Hepatocyte (in vitro differentiated cells): ENCODE results near the gene EARS2. TPM values are rescaled to one million over a fixed set of nuclear protein-coding genes. Genes with fewer than 3 reads are reported as not detected.
A peak's percentile ranks its signal among the peaks of the same experiment; 100 is the strongest.

Source experiments
- DNase-seq: peaks from one replicate; pipeline ENCODE4 v3.0.0-alpha.2; 2016; ENCODE audit warnings: low spot score
- H2AFZ ChIP-seq: fragments of 200-600 bp; sonication (generic); 2 replicates; pipeline ENCODE4 v1.6.0; 2016; ENCODE audit warnings: antibody characterized with exemption, mild to moderate bottlenecking
- H3K27ac ChIP-seq: fragments of 200-600 bp; sonication (generic); 2 replicates; pipeline ENCODE4 v1.5.1; 2016; ENCODE audit warnings: mild to moderate bottlenecking
- H3K27me3 ChIP-seq: fragments of 200-600 bp; sonication (generic); 2 replicates; pipeline ENCODE4 v1.6.1; 2016
- H3K36me3 ChIP-seq: fragments of 200-600 bp; sonication (generic); replicated peaks from 2 replicates; pipeline ENCODE4 v1.5.1; 2016; ENCODE audit warnings: low read depth; ENCODE audit not compliant: insufficient read depth
- H3K4me1 ChIP-seq: fragments of 200-600 bp; sonication (generic); 2 replicates; pipeline ENCODE4 v1.5.1; 2016; ENCODE audit warnings: mild to moderate bottlenecking, moderate library complexity; ENCODE audit not compliant: insufficient read depth
- H3K4me2 ChIP-seq: fragments of 200-600 bp; sonication (generic); 2 replicates; pipeline ENCODE4 v1.6.0; 2016
- H3K4me3 ChIP-seq: fragments of 200-600 bp; sonication (generic); 2 replicates; pipeline ENCODE4 v1.5.1; 2016; ENCODE audit warnings: mild to moderate bottlenecking
- H3K79me2 ChIP-seq: fragments of 200-600 bp; sonication (generic); 2 replicates; pipeline ENCODE4 v1.6.0; 2017; ENCODE audit warnings: mild to moderate bottlenecking
- H3K9me2 ChIP-seq: fragments of 200-600 bp; sonication (generic); replicated peaks from 2 replicates; pipeline ENCODE4 v1.6.0; 2017; ENCODE audit warnings: mild to moderate bottlenecking; ENCODE audit not compliant: insufficient read depth
- H3K9me3 ChIP-seq: fragments of 200-600 bp; sonication (generic); 2 replicates; pipeline ENCODE4 v1.5.1; 2016; ENCODE audit warnings: low read depth, mild to moderate bottlenecking
- H4K20me1 ChIP-seq: fragments of 200-600 bp; sonication (generic); 2 replicates; pipeline ENCODE4 v1.6.0; 2016; ENCODE audit warnings: mild to moderate bottlenecking; ENCODE audit not compliant: insufficient read depth, poor library complexity, severe bottlenecking
- EZH2 ChIP-seq: fragments of 200-600 bp; sonication (generic); IDR thresholded peaks from 2 replicates; pipeline ENCODE4 v1.6.1; 2016; ENCODE audit warnings: antibody characterized with exemption, mild to moderate bottlenecking, borderline replicate concordance
- EZH2phosphoT487 ChIP-seq: fragments of 200-600 bp; sonication (generic); IDR thresholded peaks from one replicate; pipeline ENCODE4 v1.6.1; 2018; ENCODE audit warnings: antibody characterized with exemption, mild to moderate bottlenecking, low read depth, moderate library complexity; ENCODE audit not compliant: unreplicated experiment, severe bottlenecking
- WGBS: methylation state at CpG from one replicate; pipeline ENCODE4 v1.1.6; 2016; ENCODE audit warnings: low lambda C conversion rate; ENCODE audit errors: missing lambda C conversion rate; 5-methylcytosine and 5-hydroxymethylcytosine counted together
- polyA plus RNA-seq: library from polyadenylated mRNA; unstranded; fragments of >200 nt; fragmentation: Nextera tagmentation; extraction: Ambion mirVana; gene quantifications from 2 replicates; pipeline ENCODE4 v1.2.1, GENCODE V29; 2016
- total RNA-seq: library from RNA; depleted of rRNA; stranded (reverse); fragments of >200 nt; gene quantifications from 2 replicates; pipeline ENCODE4 v1.2.3, GENCODE V29; 2014
- TF ChIP-seq, protein P1 (sequence below): fragments of 200-600 bp; sonication (generic); IDR thresholded peaks from 2 replicates; pipeline ENCODE4 v1.5.1; 2016; ENCODE audit warnings: antibody characterized with exemption, mild to moderate bottlenecking; ENCODE audit not compliant: poor library complexity

The EARS2 gene
- total and polyA plus RNA-seq, 2 experiments from 2014 or later: 25.2 to 26.5 TPM

DNA sequence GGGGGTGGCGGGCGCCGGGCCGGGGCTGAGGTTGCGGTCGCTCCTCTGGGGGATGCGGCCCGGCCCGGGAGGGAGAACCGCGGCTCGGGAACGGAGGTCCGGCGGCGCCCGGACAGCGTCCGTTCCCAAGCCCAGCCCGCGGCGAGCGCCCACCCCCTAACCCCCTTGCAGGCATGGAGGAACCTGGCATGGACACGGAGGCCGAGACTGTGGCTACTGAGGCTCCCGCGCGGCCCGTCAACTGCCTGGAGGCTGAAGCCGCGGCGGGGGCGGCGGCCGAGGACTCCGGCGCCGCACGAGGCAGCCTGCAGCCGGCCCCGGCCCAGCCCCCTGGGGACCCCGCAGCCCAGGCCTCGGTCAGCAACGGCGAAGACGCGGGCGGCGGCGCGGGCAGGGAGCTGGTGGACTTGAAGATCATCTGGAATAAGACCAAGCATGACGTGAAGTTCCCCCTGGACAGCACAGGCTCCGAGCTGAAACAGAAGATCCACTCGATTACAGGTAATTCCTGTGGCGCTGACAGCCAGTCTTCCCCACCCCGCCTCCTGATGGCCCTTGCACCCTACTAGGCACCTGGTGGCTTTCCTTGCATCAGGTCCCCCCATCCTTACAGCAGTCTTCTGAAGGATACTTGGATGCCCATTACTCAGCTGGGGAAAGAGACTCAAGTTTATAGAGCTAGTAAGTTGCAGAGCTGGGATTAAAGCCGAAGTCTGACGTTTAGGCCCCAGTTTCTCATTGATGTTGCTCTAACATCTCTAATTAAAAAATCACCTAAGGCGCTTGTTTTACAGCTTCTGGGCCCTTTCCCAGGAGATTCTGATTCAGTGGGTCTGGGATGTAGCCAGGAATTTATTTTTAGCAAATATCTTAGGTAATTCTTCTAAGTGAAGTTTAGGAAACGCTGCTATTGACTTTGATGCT lies 891 bp upstream of the EARS2 start:
- peaks cover 49% of the 10 kb centered on the region for H3K79me2 ChIP-seq
- peak overlapping the region; percentile 59 for H3K4me3 ChIP-seq
- no peaks in the 10 kb centered on the region for H3K36me3 ChIP-seq
- DNase-seq: peak; percentile 59
- WGBS: 7% methylated on average over 25 of the region's 60 CpGs
- H3K4me2 ChIP-seq: peak overlapping the region; percentile 97
- peak overlapping the region; percentile 83 for H3K27ac ChIP-seq
- no peaks in the 10 kb centered on the region for H3K27me3 ChIP-seq
- H3K4me1 ChIP-seq: peaks cover 20% of the 10 kb centered on the region
- no peak for TF ChIP-seq EZH2phosphoT487
- TF ChIP-seq EZH2: no peak
- TF ChIP-seq, protein P1, sequence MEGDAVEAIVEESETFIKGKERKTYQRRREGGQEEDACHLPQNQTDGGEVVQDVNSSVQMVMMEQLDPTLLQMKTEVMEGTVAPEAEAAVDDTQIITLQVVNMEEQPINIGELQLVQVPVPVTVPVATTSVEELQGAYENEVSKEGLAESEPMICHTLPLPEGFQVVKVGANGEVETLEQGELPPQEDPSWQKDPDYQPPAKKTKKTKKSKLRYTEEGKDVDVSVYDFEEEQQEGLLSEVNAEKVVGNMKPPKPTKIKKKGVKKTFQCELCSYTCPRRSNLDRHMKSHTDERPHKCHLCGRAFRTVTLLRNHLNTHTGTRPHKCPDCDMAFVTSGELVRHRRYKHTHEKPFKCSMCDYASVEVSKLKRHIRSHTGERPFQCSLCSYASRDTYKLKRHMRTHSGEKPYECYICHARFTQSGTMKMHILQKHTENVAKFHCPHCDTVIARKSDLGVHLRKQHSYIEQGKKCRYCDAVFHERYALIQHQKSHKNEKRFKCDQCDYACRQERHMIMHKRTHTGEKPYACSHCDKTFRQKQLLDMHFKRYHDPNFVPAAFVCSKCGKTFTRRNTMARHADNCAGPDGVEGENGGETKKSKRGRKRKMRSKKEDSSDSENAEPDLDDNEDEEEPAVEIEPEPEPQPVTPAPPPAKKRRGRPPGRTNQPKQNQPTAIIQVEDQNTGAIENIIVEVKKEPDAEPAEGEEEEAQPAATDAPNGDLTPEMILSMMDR: no peak
- H4K20me1 ChIP-seq: peaks cover 4% of the 10 kb centered on the region
- H3K9me3 ChIP-seq: no peaks in the 10 kb centered on the region
- H3K9me2 ChIP-seq: no peaks in the 10 kb centered on the region
- H2AFZ ChIP-seq: peak overlapping the region; percentile 62

DNA sequence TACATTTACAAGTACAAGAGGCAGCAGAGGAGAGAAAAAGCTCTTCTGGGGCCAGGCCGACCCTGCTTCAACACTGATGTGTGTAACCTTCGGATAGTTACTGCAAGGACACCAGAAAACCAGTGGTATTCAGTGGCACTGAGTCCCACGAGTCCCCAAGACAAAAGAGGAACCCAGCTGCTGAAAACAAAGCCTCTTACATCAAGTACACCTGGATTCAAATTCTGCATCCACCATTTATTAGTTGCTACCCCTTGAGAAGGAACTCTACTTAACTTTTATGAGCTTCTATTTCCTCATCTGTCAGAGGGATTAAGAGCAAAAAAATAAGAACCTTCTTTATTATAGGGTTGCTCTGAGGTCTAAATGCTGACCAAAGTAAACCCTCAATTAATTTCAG lies 2.6 kb downstream of the EARS2 start:
- Histone ChIP-seq H2AFZ (no peak overlapping the region), H3K27me3 (no peaks in the 10 kb centered on the region), H3K4me2 (no peak overlapping the region), H3K27ac (no peak overlapping the region), H3K9me2 (no peaks in the 10 kb centered on the region), H3K36me3 (no peaks in the 10 kb centered on the region), H4K20me1 (no peaks in the 10 kb centered on the region), H3K4me3 (no peak overlapping the region), H3K9me3 (no peaks in the 10 kb centered on the region), H3K4me1 (peaks cover 20% of the 10 kb centered on the region), H3K79me2 (peaks cover 28% of the 10 kb centered on the region)
- TF ChIP-seq, protein P1: no peak
- TF ChIP-seq EZH2phosphoT487 (no peak), EZH2 (no peak)
- DNase-seq: no peak
- 94% methylated on average over 3 of the region's 3 CpGs for WGBS

DNA sequence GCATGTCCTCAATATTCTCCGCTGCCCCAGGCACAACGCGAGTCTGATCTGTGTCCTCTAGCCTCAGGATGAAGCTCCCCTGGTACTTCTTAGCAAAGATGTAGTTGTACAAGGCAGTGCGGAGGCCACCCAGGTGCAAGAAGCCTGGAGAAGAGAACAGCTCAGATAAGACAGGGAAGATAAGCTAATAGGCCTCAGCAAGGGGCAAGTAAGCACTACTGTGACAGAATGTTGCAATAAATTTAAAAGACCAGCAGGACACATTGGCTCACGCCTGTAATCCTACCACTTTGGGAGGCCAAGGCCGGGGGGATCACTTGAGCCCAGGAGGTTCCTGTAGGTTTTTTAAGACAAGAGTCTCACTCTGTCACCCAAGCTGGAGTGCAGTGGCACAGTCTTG lies 5.0 kb downstream of the EARS2 start:
- peaks cover 10% of the 10 kb centered on the region for H3K79me2 ChIP-seq
- H3K27ac ChIP-seq: peak overlapping the region; percentile 16
- H3K27me3 ChIP-seq: no peaks in the 10 kb centered on the region
- TF ChIP-seq EZH2 (no peak), EZH2phosphoT487 (no peak)
- TF ChIP-seq, protein P1: no peak
- no peaks in the 10 kb centered on the region for H4K20me1 ChIP-seq
- no peak overlapping the region for H3K4me2 ChIP-seq
- peak; percentile 24 for DNase-seq
- WGBS: 55% methylated on average over 6 of the region's 6 CpGs
- no peaks in the 10 kb centered on the region for H3K9me3 ChIP-seq
- no peaks in the 10 kb centered on the region for H3K36me3 ChIP-seq
- peaks cover 7% of the 10 kb centered on the region for H3K4me1 ChIP-seq
- H3K9me2 ChIP-seq: no peaks in the 10 kb centered on the region
- H2AFZ ChIP-seq: no peak overlapping the region
- no peak overlapping the region for H3K4me3 ChIP-seq
